Activated T-helper 1 cell treated with anti-CD3 and anti-CD28 coated beads, Interleukin-2, amount 50 U/mL, for 16 hours (primary cell): Measurements from ENCODE around the gene DCLRE1B.
"Not testable (repeated sequence)": the region's sequence is repeated elsewhere in the genome, so short reads cannot be mapped to it uniquely, and the experiment has no call there.

Experiments used
- DNase-seq, 2 donors: peaks; one replicate each; pipeline ENCODE4 v3.0.0-alpha.2; 2020; ENCODE audit warnings: low read depth in 1 of 2, low spot score in 1 of 2

The DCLRE1B gene

DNA sequence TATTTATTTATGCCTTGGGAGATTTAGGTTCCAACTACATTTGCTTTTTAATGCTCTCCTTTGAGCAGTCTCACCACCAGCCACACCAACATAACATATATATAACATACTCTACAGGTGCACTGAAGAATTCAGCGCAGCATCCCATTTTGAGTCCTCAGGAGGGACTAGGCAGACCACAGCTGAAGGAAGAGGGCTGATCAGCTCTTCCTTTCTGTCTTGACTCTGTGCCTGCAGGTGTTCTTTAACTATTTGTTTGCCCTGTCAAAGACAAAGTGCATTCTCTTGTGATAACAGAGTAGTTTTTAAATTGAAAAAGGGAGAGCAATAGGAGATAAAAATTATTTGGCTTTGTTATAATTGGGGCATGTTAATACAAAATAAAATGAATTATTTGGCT, 41.0 kb downstream of the DCLRE1B start:
- DNase-seq: no peak

DNA sequence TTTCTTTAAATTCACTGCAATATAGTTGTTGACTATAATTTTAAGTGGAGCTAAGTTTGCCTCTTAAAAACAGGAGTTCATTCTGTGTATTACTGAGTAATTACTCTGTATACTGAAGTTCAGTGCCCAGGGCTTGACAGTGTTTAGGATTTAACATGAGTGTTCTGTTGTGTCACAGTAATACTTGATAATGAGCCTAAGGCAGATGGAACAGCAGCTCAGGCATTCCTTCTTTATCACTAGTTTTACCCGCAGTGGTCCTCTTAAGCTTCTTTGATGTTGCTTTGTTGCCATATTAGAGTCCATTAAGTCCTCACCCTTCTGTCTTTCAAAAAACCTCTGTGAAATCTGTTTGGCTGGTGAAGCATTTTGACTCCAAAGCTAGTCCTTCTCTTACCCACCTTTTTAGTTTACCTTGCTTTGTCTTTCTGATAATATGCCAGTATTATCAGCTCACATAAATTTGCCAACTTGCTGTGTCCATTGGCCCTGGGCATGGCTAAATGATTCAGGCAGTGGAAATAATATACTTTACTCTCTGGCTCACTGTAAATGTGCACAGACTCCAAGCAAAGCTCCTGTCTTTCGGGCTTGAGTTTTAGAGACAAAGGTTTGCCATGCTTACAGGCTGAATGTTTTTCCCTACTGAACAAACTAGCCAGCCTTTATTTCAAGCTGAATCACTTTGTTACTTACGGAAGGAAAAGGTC, 41.7 kb downstream of the DCLRE1B start:
- DNase-seq: no peak

DNA sequence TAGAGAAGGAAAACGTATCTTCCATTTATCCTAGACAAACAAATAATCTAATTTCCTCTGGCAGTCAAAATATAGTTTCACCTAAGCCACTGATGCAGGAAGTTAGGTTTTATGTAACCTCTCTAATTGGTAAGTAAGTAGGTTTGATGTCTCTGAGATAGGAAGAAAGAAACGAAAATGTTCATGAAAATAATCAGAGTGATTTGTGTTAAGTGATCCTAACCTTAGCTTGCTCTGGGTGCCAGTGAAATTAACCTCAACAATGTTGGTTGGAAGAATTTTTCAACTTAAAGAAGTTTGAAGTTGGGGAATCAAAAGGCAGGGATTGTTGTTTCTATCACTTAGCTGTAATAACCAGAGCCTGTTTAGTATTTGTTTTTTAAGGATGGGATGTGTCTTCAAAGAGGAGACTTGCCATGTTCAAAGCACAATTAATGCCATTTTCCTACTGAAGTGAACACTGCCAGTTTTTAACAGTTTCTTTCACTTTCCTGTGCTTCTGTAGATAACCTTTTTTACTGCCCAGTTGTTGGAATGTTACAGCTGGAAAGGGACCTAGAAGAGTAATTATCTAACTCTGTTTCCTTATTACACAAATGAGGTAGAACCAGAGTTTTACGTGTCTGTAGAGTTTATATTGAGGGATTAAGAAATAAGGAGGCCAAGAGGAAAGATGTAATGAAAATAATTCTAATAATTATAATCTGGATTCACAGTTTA, 42.4 kb downstream of the DCLRE1B start:
- DNase-seq: no peak

DNA sequence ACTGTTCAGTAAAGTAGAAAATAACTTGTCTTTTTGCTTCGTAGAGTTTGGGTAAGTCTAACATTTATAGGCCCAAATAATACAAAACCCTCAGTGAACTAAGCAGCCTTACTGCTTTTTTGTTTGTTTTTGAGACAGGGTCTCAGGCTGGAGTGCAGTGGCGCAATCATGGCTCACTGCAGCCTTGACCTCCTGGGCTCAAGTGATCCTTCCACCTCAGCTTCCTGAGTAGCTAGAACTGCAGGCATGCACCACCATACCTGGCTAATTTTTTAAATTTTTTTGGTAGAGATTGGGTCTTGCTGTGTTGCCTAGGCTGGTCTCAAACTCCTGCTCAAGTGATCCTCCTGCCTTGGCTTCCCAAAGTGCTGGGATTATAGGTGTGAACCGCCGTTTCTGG, 43.0 kb downstream of the DCLRE1B start:
- not testable (repeated sequence) for DNase-seq

DNA sequence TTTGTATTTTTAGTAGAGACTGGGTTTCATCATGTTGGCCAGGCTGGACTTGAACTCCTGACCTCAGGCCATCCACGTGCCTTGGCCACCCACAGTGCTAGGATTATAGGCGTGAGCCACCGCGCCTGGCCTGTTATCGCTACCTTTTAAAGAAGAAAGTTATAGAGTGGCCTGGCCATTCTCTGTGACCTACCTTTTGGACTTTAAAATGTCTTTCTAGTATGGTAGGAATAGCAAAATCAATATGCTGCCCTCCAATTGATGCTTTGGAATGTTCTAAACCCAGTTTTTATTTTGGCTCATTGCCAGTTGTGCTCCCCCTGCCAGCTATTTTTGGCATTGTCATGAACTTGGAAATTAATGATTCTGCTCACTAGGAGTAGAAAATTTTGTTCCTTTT, 43.9 kb downstream of the DCLRE1B start:
- no peak for DNase-seq

DNA sequence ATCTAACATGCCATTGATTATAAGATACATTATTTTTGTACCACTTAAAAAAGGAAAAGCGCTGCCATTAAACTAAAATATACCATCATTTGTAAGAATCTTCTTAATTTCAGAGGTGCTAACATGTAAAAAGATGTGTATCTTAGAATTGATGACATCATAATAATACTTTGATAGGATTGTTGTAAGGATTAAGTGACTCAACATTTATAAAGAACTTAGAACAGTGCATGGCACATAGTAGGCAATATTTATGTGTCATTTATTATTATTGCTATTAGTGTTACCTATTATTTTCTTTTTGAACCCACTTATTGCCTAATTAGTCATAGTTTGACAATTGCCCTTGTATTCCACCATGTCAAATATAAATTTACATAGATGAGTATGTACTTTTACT, 45.8 kb downstream of the DCLRE1B start:
- DNase-seq: no peak

DNA sequence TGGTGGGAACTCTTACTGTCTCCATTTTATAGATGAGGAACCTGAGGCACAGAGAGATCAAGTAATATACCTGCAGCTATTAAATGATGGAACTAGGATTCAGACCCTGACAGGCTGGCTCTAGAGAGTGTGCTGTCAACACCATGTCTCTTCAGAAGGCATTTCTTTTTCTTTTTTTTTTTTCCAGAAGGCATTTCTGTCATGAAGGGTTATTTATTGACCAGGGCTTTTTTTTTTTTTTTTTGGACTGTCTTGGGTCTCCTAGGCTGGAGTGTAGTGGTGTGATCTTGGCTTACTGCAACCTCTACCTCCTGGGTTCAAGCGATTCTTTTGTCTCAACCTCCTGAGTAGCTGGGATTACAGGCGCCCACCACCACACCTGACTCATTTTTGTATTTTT, 46.6 kb downstream of the DCLRE1B start:
- DNase-seq: no peak

DNA sequence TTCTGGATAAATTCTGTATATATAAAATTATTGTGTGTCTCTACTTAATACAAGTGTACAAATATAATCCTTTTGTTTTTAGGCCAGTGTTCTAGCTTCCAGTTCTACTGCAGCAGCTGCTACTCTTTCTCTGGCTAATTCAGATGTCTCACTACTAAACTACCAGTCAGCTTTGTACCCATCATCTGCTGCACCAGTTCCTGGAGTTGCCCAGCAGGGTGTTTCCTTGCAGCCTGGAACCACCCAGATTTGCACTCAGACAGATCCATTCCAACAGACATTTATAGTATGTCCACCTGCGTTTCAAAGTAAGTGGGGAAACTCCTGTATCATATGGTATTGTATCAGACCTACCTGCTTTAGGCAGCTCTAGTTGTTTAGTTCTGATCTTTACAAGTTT, 52.9 kb downstream of the DCLRE1B start:
- DNase-seq: no peak

DNA sequence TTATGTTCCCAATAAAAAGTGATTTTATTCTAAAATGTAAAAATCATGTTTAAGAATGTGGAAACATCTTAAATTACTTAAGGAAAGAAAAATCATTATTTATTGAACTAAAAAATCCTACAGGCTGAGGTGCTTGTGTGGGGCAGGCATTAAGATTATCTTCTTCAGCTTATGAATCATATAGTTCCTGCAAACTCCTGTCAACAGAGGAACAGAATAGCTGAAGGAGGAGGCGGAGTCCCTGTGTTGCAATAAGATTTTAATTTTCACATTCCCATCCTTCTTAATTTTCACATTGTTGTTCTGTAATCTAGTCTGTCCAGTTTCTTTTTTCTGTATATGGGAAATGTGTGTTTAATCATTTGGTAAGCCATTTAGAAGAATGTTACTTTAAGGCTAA, 53.6 kb downstream of the DCLRE1B start:
- no peak for DNase-seq

DNA sequence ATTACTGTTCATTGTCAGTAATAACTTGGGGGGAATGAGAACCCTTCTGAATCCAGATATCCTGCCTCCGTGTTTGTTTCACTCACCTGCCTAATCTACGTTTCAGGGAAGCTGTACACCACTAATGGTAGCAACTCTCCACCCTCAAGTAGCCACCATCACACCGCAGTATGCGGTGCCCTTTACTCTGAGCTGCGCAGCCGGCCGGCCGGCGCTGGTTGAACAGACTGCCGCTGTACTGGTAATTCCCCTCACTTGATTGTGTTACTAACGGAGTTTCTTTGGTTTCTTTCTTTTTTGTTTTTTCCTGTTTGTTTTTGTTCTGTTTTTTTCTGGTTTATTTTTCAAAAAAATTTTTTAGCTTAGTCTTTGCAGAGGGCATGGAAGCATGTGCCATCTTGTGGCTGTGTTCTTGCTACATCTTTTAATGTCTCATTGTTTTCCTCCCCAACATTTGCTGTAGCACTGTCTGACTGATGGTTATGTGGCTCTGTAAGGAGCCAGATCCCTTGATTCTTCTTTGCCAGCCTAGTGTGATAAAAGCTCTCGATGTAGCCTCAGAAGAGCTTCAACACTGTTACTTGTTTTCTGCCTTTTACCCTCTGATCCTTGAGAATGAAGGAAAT, 58.3 kb downstream of the DCLRE1B start:
- no peak for DNase-seq
